Esophagus (tissue), 2 donors: Measurements from ENCODE around the gene RPH3AL. TPM values are rescaled to one million over a fixed set of nuclear protein-coding genes. Genes with fewer than 3 reads are reported as not detected.
"Not testable (repeated sequence)": the region's sequence is repeated elsewhere in the genome, so short reads cannot be mapped to it uniquely, and the experiment has no call there.

Experiments used
- H3K27ac ChIP-seq, 2 donors: one replicate each; pipeline ENCODE4 v1.5.1; 2013; ENCODE audit warnings: low read depth in 2 of 2, mild to moderate bottlenecking in 2 of 2, inconsistent platforms in 1 of 2, low read length in 1 of 2, moderate library complexity in 1 of 2
- H3K27me3 ChIP-seq, 2 donors: one replicate each; pipeline ENCODE4 v1.6.1; 2013; ENCODE audit warnings: low read length in 2 of 2, control low read depth in 1 of 2, mild to moderate bottlenecking in 1 of 2; ENCODE audit not compliant: insufficient read depth in 2 of 2, control insufficient read depth in 1 of 2
- H3K36me3 ChIP-seq, 2 donors: one replicate each; pipeline ENCODE4 v1.6.1; 2013; ENCODE audit warnings: low read length in 1 of 2; ENCODE audit not compliant: control insufficient read depth in 2 of 2, insufficient read depth in 2 of 2
- H3K4me1 ChIP-seq, 2 donors: one replicate each; pipeline ENCODE4 v1.6.1; 2013; ENCODE audit warnings: low read length in 1 of 2; ENCODE audit not compliant: control insufficient read depth in 2 of 2, insufficient read depth in 2 of 2
- H3K4me3 ChIP-seq, 2 donors: one replicate each; pipeline ENCODE4 v1.5.1; 2013; ENCODE audit warnings: low read length in 2 of 2, mild to moderate bottlenecking in 2 of 2, low read depth in 1 of 2, moderate library complexity in 1 of 2
- H3K9me3 ChIP-seq, 2 donors: one replicate each; pipeline ENCODE4 v1.6.1; 2013; ENCODE audit warnings: mild to moderate bottlenecking in 2 of 2, low read depth in 1 of 2, low read length in 1 of 2, moderate library complexity in 1 of 2; ENCODE audit not compliant: control insufficient read depth in 2 of 2, insufficient read depth in 1 of 2
- WGBS, 2 donors: extraction: QIAGEN DNeasy Blood & Tissue Kit; methylation state at CpG; one replicate each; pipeline ENCODE4 v1.1.7; 2013; 5-methylcytosine and 5-hydroxymethylcytosine counted together
- polyA plus RNA-seq, 2 donors: library from polyadenylated mRNA; stranded (reverse); fragments of 200-250 nt; gene quantifications; one replicate each; pipeline ENCODE4 v1.2.3, GENCODE V29; 2013
- donor health status: healthy with polysubstance abuse.
- donor health status: Bipolar disorder and iron deficiency.

RPH3AL gene
- polyA plus RNA-seq, 2 donors: 3.2 to 6.1 TPM

DNA sequence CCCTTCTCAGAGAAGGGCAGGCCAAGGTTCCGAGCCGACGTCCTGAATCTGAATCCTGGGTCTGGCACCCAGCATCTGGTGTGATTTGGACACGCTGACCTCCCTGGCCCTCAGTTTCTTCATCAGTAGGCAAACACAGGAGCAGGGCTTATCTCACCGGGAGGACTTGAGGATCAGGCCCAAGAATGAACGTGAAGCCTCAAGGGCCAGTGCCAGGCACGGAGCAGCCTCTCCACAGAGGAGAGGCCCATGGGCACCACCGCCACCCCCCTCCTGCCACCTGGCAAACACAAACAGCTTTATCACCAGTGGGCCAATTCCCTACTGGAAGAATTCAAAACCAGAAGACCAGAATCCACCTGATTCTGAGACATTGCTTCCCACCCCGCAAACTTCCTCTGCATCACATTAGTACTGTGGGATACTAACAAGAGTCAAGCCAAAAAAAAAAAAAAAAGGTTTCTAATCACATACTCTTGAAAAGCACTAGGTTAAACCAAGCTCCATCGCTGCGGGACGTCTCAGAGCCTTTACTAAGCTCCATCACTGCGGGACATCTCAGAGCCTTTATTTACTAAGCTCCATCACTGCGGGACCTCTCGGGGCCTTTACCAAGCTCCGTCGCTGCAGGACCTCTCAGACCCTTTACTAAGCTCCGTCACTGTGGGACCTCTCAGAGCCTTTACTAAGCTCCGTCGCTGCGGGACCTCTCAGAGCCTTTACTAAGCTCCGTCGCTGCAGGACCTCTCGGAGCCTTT, 103.2 kb downstream of the RPH3AL start:
- Histone ChIP-seq H3K36me3 (peaks cover 0 to 18% of the 10 kb centered on the region in 2 donors), H3K27ac (no peak overlapping the region), H3K27me3 (no peaks in the 10 kb centered on the region), H3K4me3 (no peak overlapping the region), H3K9me3 (peaks cover 0 to 7% of the 10 kb centered on the region in 2 donors), H3K4me1 (peaks cover 3 to 8% of the 10 kb centered on the region in 2 donors)
- 89% methylated on average over 24 of the region's 24 CpGs for WGBS, 2 donors

DNA sequence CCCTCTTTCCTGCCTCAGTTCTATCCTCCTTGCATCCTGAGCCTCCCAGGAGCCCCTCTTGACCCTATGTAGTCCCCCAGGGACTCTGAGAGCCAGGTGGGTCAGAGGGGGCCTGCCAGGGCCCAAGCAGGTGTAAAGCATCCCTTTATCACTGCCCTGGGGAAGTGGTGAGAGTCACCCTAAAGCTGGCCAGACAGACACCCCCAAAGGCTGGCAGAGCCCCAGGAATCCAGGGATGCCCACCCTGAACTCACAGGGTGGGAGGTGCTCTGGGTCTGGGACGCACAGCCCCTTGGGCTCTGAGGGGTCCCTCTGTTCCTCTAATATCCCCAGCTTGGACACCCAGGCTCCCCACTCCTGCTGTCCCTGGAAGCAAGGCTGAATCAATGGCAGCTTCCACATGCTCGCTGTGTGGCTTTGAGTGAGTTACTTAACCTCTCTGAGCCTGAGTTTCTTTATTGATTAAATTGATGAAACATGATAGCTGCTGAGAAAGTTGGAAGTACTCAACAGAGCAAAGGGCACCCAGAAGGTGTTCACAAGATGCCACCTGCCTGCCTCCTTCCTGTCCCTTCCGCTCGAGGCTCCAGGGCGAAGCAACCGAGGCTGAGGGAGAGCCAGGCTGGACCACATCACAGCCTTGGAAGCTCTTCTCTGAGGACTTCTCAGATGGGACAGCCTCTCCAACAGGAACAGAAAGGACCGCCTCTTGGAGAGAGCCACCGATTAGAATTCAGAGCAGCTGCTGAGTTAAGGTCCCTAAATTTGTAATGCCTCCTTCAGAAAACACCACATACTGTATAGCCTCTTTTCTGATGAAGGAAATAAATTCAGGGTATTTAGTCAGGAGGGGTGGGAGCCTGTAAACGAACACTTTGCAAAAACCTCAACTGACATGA, 104.0 kb downstream of the RPH3AL start:
- 84% methylated on average over 9 of the region's 9 CpGs for WGBS, 2 donors
- Histone ChIP-seq H3K27ac (no peak overlapping the region), H3K36me3 (peaks cover 0 to 18% of the 10 kb centered on the region in 2 donors), H3K4me1 (peaks cover 3 to 8% of the 10 kb centered on the region in 2 donors), H3K9me3 (peaks cover 0 to 7% of the 10 kb centered on the region in 2 donors), H3K27me3 (no peaks in the 10 kb centered on the region), H3K4me3 (no peak overlapping the region)

DNA sequence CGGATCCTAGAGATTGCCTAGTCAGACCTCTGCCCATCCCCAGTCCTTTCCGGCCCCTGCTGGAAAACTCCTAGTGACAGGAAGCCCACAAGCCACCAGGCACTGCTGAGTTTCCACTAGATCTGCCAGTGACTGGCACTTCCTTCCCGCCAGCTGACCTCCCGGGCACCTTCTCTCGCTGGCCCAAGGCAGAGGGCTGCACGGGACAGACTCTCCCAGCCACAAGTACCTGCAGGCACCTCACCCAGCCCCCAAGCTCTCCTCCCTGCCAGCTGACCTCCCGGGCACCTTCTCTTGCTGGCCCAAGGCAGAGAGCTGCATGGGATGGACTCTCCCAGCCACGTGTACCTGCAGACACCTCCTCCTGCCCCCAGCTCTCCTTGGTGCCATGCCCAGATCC, 104.8 kb downstream of the RPH3AL start:
- 42 to 61% methylated on average over 8 of the region's 8 CpGs for WGBS, 2 donors
- H3K4me3 ChIP-seq: no peak overlapping the region
- H3K27me3 ChIP-seq: no peaks in the 10 kb centered on the region
- peaks cover 3 to 8% of the 10 kb centered on the region in 2 donors for H3K4me1 ChIP-seq
- peaks cover 0 to 18% of the 10 kb centered on the region in 2 donors for H3K36me3 ChIP-seq
- H3K27ac ChIP-seq: no peak overlapping the region
- H3K9me3 ChIP-seq: peaks cover 0 to 7% of the 10 kb centered on the region in 2 donors

DNA sequence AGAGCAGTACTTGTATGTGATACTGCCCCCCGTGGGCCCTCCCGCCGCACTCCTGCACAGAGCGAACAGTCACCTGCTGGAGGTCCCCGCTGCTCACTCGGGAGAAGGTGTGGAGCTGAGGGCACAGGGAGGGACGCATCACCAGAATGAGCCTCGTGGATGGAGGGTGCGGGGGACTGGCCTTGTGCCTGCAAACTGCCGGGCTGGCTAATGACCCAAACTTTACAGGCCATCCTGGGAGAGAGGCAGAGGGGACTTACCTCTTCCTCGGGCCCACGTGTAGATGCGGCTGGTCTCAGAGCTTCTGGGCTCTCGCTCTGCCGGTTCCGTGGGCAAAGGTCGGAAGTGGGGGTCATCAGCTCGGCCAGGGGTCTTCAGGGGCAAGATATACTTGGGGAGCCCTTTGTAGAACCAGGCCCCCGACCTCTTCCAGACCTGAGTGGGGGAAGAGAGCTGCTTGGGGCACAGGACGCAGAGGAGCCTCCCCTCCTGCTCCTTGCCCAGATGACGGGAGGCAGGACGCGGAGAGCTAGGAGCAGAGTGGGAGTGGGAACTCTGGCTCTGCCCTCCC, 105.7 kb downstream of the RPH3AL start:
- Histone ChIP-seq H3K27me3 (no peaks in the 10 kb centered on the region), H3K4me3 (no peak overlapping the region), H3K36me3 (peaks cover 0 to 18% of the 10 kb centered on the region in 2 donors), H3K27ac (no peak overlapping the region), H3K9me3 (peaks cover 0 to 7% of the 10 kb centered on the region in 2 donors), H3K4me1 (peaks cover 3 to 8% of the 10 kb centered on the region in 2 donors)
- 89% methylated on average over 23 of the region's 23 CpGs for WGBS, 2 donors

DNA sequence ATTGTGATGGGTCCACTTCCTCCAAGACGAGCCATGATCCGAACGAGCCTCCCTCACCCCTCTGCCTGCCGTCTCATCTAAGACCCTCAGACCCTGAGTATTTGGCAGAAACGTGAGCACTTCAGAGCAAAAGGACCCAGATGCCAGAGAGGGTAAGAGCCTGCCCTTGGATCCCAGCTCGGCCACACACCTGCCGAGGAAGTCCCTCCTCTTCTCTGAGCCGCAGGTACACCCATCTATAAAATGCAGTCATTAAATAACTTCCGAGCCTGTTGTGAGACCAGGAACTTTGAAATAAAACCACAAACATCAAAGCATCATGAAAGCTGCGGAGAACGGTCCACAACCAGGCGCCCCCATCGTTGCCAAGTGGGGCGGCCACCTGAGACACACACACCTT, 106.4 kb downstream of the RPH3AL start:
- Histone ChIP-seq H3K36me3 (peaks cover 0 to 18% of the 10 kb centered on the region in 2 donors), H3K4me3 (no peak overlapping the region), H3K27ac (no peak overlapping the region), H3K27me3 (no peaks in the 10 kb centered on the region), H3K4me1 (peaks cover 3 to 8% of the 10 kb centered on the region in 2 donors), H3K9me3 (peaks cover 0 to 7% of the 10 kb centered on the region in 2 donors)
- WGBS, 2 donors: 89 to 94% methylated on average over 14 of the region's 14 CpGs

DNA sequence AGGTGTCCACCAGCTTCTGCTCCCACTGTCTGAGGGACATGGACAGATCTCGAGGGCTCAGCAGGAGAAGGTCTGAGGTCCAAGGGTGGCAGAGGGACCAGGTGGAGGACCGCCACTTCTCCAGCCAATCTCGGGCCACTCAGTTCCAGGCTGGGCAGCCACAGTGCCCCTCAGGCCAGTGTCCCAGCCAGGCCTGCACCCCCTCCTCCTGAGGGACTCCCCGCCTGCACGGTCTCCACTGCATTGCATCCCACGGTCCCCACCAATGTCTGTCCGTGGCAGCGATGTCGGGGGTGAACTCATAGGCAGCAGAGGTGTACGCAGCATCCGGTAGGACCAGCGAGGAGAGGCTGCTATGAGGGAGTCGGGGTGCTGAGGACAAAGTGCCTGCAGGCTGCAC, 107.0 kb downstream of the RPH3AL start:
- H3K4me3 ChIP-seq: no peak overlapping the region
- H3K27me3 ChIP-seq: no peaks in the 10 kb centered on the region
- H3K27ac ChIP-seq: no peak overlapping the region
- H3K36me3 ChIP-seq: peaks cover 0 to 18% of the 10 kb centered on the region in 2 donors
- peaks cover 0 to 7% of the 10 kb centered on the region in 2 donors for H3K9me3 ChIP-seq
- WGBS, 2 donors: 93 to 95% methylated on average over 12 to 13 of the region's 13 CpGs
- peaks cover 3 to 8% of the 10 kb centered on the region in 2 donors for H3K4me1 ChIP-seq

DNA sequence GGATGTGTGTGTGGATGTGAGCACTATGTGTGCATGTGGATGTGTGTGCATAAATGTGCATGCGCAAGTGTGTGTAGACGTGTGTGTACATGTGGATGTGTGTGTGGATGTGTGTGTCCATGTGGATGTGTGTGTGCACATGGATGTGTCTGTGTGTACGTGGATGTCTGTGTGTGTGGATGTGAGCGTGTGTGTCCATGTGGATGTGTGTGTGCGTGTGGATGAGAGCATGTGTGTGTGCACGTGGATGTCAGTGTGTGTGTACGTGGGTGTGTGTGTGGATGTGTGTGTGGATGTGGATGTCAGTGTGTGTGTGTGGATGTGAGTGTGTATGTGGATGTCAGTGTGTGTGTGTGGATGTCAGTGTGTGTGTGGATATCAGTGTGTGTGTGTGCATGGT, 107.6 kb downstream of the RPH3AL start:
- H3K27me3 ChIP-seq: no peaks in the 10 kb centered on the region
- WGBS, 2 donors: 97 to 98% methylated on average over 7 of the region's 7 CpGs
- H3K4me1 ChIP-seq: peaks cover 3 to 8% of the 10 kb centered on the region in 2 donors
- no peak overlapping the region for H3K27ac ChIP-seq
- H3K36me3 ChIP-seq: peaks cover 0 to 18% of the 10 kb centered on the region in 2 donors
- peaks cover 0 to 7% of the 10 kb centered on the region in 2 donors for H3K9me3 ChIP-seq
- H3K4me3 ChIP-seq: no peak overlapping the region

DNA sequence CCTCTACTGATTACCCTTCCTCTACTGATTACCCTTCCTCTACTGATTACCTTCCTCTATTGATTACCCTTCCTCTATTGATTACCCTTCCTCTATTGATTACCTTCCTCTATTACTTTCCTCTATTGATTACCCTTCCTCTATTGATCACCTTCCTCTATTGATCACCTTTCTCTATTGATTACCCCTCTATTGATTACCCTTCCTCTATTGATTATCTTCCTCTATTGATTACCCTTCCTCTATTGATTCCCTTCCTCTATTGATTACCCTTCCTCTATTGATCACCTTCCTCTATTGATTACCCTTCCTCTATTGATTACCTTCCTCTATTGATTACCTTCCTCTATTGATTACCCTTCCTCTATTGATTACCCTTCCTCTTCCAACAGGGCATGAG, 108.7 kb downstream of the RPH3AL start:
- not testable (repeated sequence) for H3K4me1 ChIP-seq, H3K27me3 ChIP-seq, H3K4me3 ChIP-seq, H3K27ac ChIP-seq, H3K9me3 ChIP-seq
- H3K36me3 ChIP-seq: peaks cover 0 to 18% of the 10 kb centered on the region in 2 donors

DNA sequence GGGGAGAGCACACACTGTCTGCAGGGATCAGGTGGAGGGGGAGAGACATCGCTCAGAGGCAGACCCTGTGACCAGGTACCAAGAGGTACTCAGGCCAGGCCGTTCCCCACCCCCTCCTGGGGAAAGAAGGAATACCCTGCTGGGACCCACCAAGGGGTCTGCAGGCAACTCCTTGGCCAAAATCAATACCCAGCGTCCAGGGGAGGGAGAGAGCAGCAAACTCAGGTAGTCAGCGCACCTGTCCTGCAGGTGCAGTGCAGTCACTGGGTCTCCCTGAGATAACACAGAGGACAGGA, 113.7 kb downstream of the RPH3AL start:
- Histone ChIP-seq H3K4me3 (no peak overlapping the region), H3K27ac (no peak overlapping the region), H3K4me1 (peaks cover 0 to 2% of the 10 kb centered on the region in 2 donors), H3K27me3 (no peaks in the 10 kb centered on the region), H3K9me3 (no peaks in the 10 kb centered on the region), H3K36me3 (no peaks in the 10 kb centered on the region)
- 73 to 86% methylated on average over 4 of the region's 4 CpGs for WGBS, 2 donors
